GM12878 (cell line): ENCODE measurements around the gene RTF1. TPM values are rescaled to one million over a fixed set of nuclear protein-coding genes. Genes with fewer than 3 reads are reported as not detected.

ENCODE experiments used
- ATF7 ChIP-seq: fragments of 450-650 bp; IDR thresholded peaks from 2 replicates; pipeline ENCODE4 v1.6.1; 2016; ENCODE audit warnings: low read depth, mild to moderate bottlenecking
- BACH1 ChIP-seq: fragments of 450-650 bp; IDR thresholded peaks from 2 replicates; pipeline ENCODE4 v1.6.1; 2017; ENCODE audit warnings: mild to moderate bottlenecking, borderline replicate concordance
- BMI1 ChIP-seq: fragments of 450-650 bp; IDR thresholded peaks from 2 replicates; pipeline ENCODE4 v1.6.1; 2016; ENCODE audit warnings: mild to moderate bottlenecking, moderate library complexity, borderline replicate concordance
- BRCA1 ChIP-seq: IDR thresholded peaks from 2 replicates; pipeline ENCODE4 v1.6.1; 2011; ENCODE audit warnings: low read depth, low read length, improper control_type of control experiment
- CHD4 ChIP-seq: fragments of 200-600 bp; sonication (generic); IDR thresholded peaks from 2 replicates; pipeline ENCODE4 v1.6.1; 2016; ENCODE audit warnings: mild to moderate bottlenecking
- DPF2 ChIP-seq: fragments of 450-650 bp; IDR thresholded peaks from 2 replicates; pipeline ENCODE4 v1.6.1; 2017; ENCODE audit warnings: mild to moderate bottlenecking
- GATAD2B ChIP-seq: fragments of 450-650 bp; conservative IDR thresholded peaks from 2 replicates; pipeline ENCODE4 v1.6.1; 2017; ENCODE audit warnings: low read depth, mild to moderate bottlenecking, moderate library complexity
- HDAC2 ChIP-seq: fragments of 200-600 bp; sonication (generic); IDR thresholded peaks from 2 replicates; pipeline ENCODE4 v1.6.1; 2017
- MTA2 ChIP-seq: fragments of 450-650 bp; IDR thresholded peaks from 2 replicates; pipeline ENCODE4 v1.6.1; 2016; ENCODE audit warnings: low read depth, mild to moderate bottlenecking, moderate library complexity
- MTA3 ChIP-seq: IDR thresholded peaks from 2 replicates; pipeline ENCODE4 v1.6.1; 2012; ENCODE audit warnings: low read length, inconsistent platforms, borderline replicate concordance
- NBN ChIP-seq: fragments of 450-650 bp; IDR thresholded peaks from 2 replicates; pipeline ENCODE4 v1.6.1; 2016
- NFIC ChIP-seq: IDR thresholded peaks from 2 replicates; pipeline ENCODE4 v1.6.1; 2012; ENCODE audit warnings: low read depth, mild to moderate bottlenecking, inconsistent platforms, low read length, moderate library complexity
- RB1 ChIP-seq: fragments of 450-650 bp; formaldehyde crosslinking; IDR thresholded peaks from 2 replicates; pipeline ENCODE4 v1.6.1; 2017; ENCODE audit warnings: mild to moderate bottlenecking, borderline replicate concordance
- SMAD1 ChIP-seq: fragments of 450-650 bp; IDR thresholded peaks from 2 replicates; pipeline ENCODE4 v1.6.1; 2018; ENCODE audit warnings: mild to moderate bottlenecking, low read depth; ENCODE audit not compliant: partially characterized antibody
- SP1 ChIP-seq: IDR thresholded peaks from one replicate; pipeline ENCODE4 v1.6.1; 2011; ENCODE audit warnings: low read depth, low read length
- TARDBP ChIP-seq: IDR thresholded peaks from 2 replicates; pipeline ENCODE4 v1.6.1; 2016; ENCODE audit warnings: borderline replicate concordance
- TBL1XR1 ChIP-seq: IDR thresholded peaks from 2 replicates; pipeline ENCODE4 v1.6.1; 2012; ENCODE audit warnings: low read depth, low read length, improper control_type of control experiment
- ZNF274 ChIP-seq: IDR thresholded peaks from one replicate; pipeline ENCODE4 v1.8.0; 2011; ENCODE audit not compliant: insufficient read length, insufficient read depth
- polyA plus RNA-seq, 11 experiments: library from polyadenylated mRNA; depleted of rRNA in 4 of 11; unstranded in 6 of 11; stranded (reverse) in 5 of 11; fragments of >200 nt; fragmentation: Nextera tagmentation in 4 of 11; fragmentation: Illumina TruSeq in 1 of 11; extraction: Ambion mirVana in 4 of 11; extraction: Trizol in 1 of 11; gene quantifications; 1 replicate in 1 of 11; 2 replicates in 10 of 11; pipeline versions ENCODE4 v1.2.1 to v1.2.3, GENCODE V29; 2011 to 2016; ENCODE audit warnings: inconsistent platforms in 2 of 11, missing spikeins in 2 of 11, low read depth in 1 of 11
- total RNA-seq, 4 experiments: library from RNA; depleted of rRNA in 3 of 4; stranded (reverse); fragments of >200 nt in 3 of 4; fragmentation: Illumina TruSeq in 1 of 4; extraction: Trizol in 1 of 4; gene quantifications; 2 replicates each; pipeline versions ENCODE4 v1.2.1 to v1.2.3, GENCODE V29; 2013 to 2021
- TF ChIP-seq, protein P1 (sequence below): fragments of 450-650 bp; IDR thresholded peaks from 2 replicates; pipeline ENCODE4 v1.6.1; 2016; ENCODE audit warnings: mild to moderate bottlenecking
- TF ChIP-seq, protein P2 (sequence below): IDR thresholded peaks from 2 replicates; pipeline ENCODE4 v1.6.1; 2011; ENCODE audit warnings: low read depth, mild to moderate bottlenecking, low read length, moderate library complexity, borderline replicate concordance; ENCODE audit errors: extremely low read depth
- TF ChIP-seq, protein P3 (sequence below): fragments of 450-650 bp; IDR thresholded peaks from 2 replicates; pipeline ENCODE4 v1.6.1; 2016; ENCODE audit warnings: mild to moderate bottlenecking
- TF ChIP-seq, protein P4 (sequence below): fragments of 450-650 bp; conservative IDR thresholded peaks from 2 replicates; pipeline ENCODE4 v1.6.1; 2017; ENCODE audit warnings: mild to moderate bottlenecking, moderate library complexity
- TF ChIP-seq, protein P5 (sequence below): fragments of 450-650 bp; IDR thresholded peaks from 2 replicates; pipeline ENCODE4 v1.6.1; 2018; ENCODE audit warnings: mild to moderate bottlenecking, low read depth, moderate library complexity; ENCODE audit not compliant: partially characterized antibody

Gene RTF1
- total and polyA plus RNA-seq, 10 of the 15 experiments (the other 5 are each of a cell fraction or from before 2014, with no cell fraction given): 7.2 to 67.9 (median 32.3) TPM

DNA sequence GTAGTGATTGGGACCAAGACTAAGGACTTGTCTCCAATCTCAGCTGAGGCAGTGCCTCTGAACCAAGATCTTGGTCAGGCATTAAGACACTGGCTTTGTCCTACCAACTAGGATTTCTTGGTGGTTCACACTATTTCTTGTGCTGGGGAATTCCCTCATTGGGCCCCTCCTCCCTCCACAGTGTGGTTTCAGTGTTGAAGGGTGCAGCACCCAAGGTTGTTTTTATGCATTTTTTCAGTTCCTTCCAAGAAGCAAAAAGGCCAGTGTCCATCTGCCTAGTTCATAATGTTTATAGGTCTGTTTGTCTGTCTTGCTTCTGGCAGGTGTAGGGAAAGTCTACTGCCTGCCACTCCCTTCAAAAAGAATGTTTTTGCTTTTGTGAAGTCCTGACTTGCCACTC lies 66.2 kb downstream of the RTF1 start (continued):
- TF ChIP-seq, protein P1, sequence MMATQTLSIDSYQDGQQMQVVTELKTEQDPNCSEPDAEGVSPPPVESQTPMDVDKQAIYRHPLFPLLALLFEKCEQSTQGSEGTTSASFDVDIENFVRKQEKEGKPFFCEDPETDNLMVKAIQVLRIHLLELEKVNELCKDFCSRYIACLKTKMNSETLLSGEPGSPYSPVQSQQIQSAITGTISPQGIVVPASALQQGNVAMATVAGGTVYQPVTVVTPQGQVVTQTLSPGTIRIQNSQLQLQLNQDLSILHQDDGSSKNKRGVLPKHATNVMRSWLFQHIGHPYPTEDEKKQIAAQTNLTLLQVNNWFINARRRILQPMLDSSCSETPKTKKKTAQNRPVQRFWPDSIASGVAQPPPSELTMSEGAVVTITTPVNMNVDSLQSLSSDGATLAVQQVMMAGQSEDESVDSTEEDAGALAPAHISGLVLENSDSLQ: peak; percentile 53; the same call in 1 of the 2 replicates
- TF ChIP-seq, protein P2, sequence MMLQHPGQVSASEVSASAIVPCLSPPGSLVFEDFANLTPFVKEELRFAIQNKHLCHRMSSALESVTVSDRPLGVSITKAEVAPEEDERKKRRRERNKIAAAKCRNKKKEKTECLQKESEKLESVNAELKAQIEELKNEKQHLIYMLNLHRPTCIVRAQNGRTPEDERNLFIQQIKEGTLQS: no peak
- TF ChIP-seq BMI1 (no peak), ATF7 (no peak), TBL1XR1 (no peak), DPF2 (0 out of 2 replicates have a peak, but pooled peaks have one; percentile 46), SP1 (no peak), SMAD1 (no peak), BACH1 (peak; percentile 65; the same call in 1 of the 2 replicates), HDAC2 (no peak), TARDBP (0 out of 2 replicates have a peak, but pooled peaks have one; percentile 59), NFIC (peak; percentile 37; the same call in 1 of the 2 replicates), NBN (0 out of 2 replicates have a peak, but pooled peaks have one; percentile 22), ZNF274 (no peak), BRCA1 (no peak), CHD4 (no peak), MTA2 (peak; percentile 43; the same call in 1 of the 2 replicates), MTA3 (no peak), RB1 (no peak), GATAD2B (0 out of 2 replicates have a peak, but pooled peaks have one; percentile 63)
- TF ChIP-seq, protein P3, sequence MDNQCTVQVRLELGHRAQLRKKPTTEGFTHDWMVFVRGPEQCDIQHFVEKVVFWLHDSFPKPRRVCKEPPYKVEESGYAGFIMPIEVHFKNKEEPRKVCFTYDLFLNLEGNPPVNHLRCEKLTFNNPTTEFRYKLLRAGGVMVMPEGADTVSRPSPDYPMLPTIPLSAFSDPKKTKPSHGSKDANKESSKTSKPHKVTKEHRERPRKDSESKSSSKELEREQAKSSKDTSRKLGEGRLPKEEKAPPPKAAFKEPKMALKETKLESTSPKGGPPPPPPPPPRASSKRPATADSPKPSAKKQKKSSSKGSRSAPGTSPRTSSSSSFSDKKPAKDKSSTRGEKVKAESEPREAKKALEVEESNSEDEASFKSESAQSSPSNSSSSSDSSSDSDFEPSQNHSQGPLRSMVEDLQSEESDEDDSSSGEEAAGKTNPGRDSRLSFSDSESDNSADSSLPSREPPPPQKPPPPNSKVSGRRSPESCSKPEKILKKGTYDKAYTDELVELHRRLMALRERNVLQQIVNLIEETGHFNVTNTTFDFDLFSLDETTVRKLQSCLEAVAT: no peak
- TF ChIP-seq, protein P4, sequence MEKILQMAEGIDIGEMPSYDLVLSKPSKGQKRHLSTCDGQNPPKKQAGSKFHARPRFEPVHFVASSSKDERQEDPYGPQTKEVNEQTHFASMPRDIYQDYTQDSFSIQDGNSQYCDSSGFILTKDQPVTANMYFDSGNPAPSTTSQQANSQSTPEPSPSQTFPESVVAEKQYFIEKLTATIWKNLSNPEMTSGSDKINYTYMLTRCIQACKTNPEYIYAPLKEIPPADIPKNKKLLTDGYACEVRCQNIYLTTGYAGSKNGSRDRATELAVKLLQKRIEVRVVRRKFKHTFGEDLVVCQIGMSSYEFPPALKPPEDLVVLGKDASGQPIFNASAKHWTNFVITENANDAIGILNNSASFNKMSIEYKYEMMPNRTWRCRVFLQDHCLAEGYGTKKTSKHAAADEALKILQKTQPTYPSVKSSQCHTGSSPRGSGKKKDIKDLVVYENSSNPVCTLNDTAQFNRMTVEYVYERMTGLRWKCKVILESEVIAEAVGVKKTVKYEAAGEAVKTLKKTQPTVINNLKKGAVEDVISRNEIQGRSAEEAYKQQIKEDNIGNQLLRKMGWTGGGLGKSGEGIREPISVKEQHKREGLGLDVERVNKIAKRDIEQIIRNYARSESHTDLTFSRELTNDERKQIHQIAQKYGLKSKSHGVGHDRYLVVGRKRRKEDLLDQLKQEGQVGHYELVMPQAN: no peak; the same call in 1 of the 2 replicates
- TF ChIP-seq, protein P5, sequence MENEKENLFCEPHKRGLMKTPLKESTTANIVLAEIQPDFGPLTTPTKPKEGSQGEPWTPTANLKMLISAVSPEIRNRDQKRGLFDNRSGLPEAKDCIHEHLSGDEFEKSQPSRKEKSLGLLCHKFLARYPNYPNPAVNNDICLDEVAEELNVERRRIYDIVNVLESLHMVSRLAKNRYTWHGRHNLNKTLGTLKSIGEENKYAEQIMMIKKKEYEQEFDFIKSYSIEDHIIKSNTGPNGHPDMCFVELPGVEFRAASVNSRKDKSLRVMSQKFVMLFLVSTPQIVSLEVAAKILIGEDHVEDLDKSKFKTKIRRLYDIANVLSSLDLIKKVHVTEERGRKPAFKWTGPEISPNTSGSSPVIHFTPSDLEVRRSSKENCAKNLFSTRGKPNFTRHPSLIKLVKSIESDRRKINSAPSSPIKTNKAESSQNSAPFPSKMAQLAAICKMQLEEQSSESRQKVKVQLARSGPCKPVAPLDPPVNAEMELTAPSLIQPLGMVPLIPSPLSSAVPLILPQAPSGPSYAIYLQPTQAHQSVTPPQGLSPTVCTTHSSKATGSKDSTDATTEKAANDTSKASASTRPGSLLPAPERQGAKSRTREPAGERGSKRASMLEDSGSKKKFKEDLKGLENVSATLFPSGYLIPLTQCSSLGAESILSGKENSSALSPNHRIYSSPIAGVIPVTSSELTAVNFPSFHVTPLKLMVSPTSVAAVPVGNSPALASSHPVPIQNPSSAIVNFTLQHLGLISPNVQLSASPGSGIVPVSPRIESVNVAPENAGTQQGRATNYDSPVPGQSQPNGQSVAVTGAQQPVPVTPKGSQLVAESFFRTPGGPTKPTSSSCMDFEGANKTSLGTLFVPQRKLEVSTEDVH: no peak
